T47D (cell line): ENCODE measurements around the gene PPM1H.
A peak's percentile ranks its signal among the peaks of the same experiment; 100 is the strongest.
"Not testable (repeated sequence)": the region's sequence is repeated elsewhere in the genome, so short reads cannot be mapped to it uniquely, and the experiment has no call there.

ENCODE experiments used
- DNase-seq, 2 experiments: peaks; one replicate each; pipeline versions ENCODE4 v3.0.0 to v3.0.0-alpha.2; 2011 to 2012; ENCODE audit warnings: low read depth in 1 of 2, low spot score in 1 of 2
- JUND ChIP-seq: IDR thresholded peaks from 2 replicates; pipeline ENCODE4 v1.6.1; 2012; ENCODE audit warnings: low read depth
- in situ Hi-C: cut with HindIII; loops from 2 replicates; pipeline ENCODE4 v1.10.0; 2016; ENCODE audit warnings: low sequenced_read_pairs, low pct_unique_long_range_greater_than_20kb

Gene PPM1H, protein sequence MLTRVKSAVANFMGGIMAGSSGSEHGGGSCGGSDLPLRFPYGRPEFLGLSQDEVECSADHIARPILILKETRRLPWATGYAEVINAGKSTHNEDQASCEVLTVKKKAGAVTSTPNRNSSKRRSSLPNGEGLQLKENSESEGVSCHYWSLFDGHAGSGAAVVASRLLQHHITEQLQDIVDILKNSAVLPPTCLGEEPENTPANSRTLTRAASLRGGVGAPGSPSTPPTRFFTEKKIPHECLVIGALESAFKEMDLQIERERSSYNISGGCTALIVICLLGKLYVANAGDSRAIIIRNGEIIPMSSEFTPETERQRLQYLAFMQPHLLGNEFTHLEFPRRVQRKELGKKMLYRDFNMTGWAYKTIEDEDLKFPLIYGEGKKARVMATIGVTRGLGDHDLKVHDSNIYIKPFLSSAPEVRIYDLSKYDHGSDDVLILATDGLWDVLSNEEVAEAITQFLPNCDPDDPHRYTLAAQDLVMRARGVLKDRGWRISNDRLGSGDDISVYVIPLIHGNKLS

DNA sequence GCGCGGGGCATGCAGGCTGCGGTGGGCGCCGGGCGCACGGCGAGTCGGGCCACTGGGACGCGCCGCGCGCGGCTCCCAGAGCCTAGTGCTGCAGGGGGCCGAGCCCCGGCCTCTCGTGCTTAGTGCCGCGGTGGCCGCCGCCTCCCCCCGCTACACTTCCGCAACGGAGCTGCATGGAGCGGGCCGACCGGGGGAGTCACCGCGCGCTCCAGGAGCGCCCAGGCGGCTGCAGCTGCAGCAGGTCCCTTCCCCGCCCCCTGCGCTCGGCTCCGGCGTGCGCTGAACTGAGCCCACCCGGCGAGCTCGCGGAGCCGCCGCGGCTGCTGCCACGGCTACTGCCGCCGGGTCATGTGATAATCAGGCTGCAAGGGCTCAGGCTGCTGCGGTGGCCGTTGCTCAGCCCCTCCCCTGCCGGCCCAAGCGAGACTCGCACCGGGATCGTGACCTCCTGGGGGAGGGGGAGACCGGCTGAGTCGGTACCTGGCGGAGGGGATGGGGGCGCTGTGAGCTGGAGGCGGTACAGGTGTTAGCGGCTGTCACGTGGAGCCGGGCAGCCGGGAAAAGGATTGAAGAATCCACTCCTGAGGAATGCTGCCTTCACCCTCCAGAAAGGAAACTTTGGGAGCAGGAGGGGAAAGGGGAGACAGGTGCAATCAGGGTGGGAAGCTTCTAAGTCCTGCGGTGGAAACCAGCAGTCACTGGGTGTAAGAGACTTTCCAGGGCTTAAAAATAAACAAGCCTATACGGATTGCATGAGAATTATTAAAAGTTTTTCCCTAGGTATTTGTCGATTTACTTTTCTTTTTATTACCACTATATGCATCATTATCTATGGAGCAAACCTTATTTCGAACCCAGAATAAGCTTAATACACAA is at the start of gene PPM1H:
TSS of gene PPM1H (minus strand) at position 352 of the 876 bp plus-strand sequence. CDS start 414 bp downstream, outside the sequence.
- TF ChIP-seq JUND, result 0 out of 2 replicates have a peak, but pooled peaks have one; percentile 12
- in situ Hi-C loops, result no loop called here
- peak; percentile 90 to 96 for DNase-seq

- in situ Hi-C loops, result no loop called here
- no peak for TF ChIP-seq JUND
- DNase-seq, result peak in 1 of 2 experiments; percentile 48
These were observed 48.6 kb upstream of the PPM1H start for GRCh38 chr12:62983594-62983993.

DNA sequence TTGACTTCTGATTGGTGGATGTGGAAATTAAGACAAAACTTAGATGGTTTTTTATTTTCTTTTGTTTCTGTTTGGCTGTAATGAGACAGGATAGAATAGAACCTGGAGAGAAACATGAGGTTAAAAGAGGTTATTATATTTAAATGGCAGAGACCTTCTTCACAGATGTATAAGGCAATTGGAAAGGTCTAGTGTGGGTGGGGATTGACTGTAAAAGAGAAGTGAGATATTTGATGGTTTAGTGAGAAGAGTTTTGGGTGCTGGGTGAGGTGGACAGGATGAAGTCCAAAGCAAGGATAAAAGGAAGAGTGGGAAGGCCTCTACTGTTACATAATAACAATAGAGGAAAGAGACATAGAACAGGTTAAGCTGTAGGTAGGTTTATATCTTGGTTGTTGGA is 43.8 kb upstream of the PPM1H start:
- TF ChIP-seq JUND, result no peak
- in situ Hi-C loops, result no loop called here
- no peak for DNase-seq

DNA sequence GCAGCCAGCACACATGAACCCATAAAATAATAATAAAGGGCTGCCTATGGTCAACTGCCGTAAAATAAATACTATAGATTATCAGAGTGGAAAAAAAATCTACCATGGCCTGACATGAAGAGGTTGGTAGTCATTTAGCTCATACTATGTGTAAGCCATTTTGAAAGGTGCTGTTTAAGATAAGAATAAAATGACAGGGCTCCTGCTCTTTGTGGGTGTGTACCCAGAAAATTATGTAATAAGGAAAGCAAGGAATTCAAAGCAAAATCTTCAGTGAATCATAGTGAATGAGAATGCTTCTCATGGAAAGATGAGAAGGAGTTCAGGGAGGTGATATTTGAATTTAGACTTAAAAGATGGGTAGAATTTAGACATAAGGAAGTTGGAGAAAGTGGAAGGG is 42.9 kb upstream of the PPM1H start:
- in situ Hi-C loops, result no loop called here
- no peak for TF ChIP-seq JUND
- DNase-seq, result no peak

GRCh38 chr12:62977418-62977817 is 42.5 kb upstream of the PPM1H start:
- in situ Hi-C loops, result no loop called here
- no peak for DNase-seq
- TF ChIP-seq JUND, result no peak

GRCh38 chr12:62976110-62976662 is 41.2 kb upstream of the PPM1H start:
- in situ Hi-C loops, result no loop called here
- TF ChIP-seq JUND, result no peak
- no peak for DNase-seq

DNA sequence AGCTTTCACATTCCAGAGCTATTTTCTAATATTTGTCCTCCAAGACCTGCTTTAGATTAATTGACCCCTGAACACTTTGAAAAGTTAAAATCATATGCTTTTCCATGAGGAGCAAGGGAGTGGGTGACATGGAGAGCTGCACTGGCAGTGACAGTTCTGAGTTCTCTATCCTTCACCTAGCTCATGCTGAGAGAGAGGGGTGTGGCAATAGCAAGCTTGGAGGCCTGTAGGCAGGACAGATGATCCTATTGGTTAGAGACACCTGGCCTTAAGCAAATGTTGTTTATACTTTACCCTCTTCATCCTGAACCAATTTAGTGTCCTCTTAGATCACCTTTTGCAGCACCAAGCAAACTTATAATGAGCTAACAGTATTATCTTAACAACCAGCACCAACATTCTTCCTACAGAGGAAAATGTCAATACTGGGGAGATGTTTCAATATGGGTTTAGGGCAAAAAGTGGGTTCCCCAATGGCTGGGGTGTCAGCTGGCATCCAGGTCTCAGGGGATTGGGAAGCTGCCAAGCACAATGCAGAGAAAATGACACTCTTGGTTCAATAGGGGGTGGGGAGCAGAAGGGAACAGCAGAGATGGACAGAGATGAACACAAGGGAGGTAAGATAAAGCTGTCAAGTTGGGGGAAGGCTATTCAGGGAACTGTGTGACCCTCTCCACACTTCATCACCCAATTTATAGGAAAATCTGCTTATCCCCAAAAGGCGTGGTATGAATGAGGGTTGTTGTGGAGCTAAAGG is 37.0 kb upstream of the PPM1H start:
- TF ChIP-seq JUND, result no peak
- in situ Hi-C loops, result no loop called here
- peak; percentile 18 to 40 for DNase-seq

GRCh38 chr12:62969695-62970094 is 34.7 kb upstream of the PPM1H start:
- in situ Hi-C loops, result no loop called here
- DNase-seq, result no peak
- TF ChIP-seq JUND, result no peak

GRCh38 chr12:62967701-62968100 is 32.8 kb upstream of the PPM1H start:
- TF ChIP-seq JUND, result no peak
- DNase-seq, result peak in 1 of 2 experiments; percentile 16
- in situ Hi-C loops, result no loop called here

GRCh38 chr12:62966990-62967506 is 32.1 kb upstream of the PPM1H start:
- no peak for TF ChIP-seq JUND
- DNase-seq, result no peak
- in situ Hi-C loops, result no loop called here

- DNase-seq, in situ Hi-C loops: not testable (repeated sequence)
These were observed 31.6 kb upstream of the PPM1H start for GRCh38 chr12:62966446-62966989.

DNA sequence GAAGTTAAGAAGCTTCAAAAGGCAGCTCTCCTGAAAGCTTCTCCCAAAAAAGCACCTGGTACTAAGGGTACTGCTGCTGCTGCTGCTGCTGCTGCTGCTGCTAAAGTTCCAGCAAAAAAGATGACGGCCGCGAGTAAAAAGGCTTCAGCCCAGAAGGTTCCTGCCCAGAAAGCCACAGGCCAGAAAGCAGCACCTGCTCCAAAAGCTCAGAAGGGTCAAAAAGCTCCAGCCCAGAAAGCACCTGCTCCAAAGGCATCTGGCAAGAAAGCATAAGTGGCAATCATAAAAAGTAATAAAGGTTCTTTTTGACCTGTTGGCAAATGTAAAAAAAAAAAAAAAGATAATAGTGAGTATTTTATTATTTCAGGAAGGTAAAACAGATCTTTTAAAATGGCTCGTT is 30.8 kb upstream of the PPM1H start:
- DNase-seq, in situ Hi-C loops: not testable (repeated sequence)

DNA sequence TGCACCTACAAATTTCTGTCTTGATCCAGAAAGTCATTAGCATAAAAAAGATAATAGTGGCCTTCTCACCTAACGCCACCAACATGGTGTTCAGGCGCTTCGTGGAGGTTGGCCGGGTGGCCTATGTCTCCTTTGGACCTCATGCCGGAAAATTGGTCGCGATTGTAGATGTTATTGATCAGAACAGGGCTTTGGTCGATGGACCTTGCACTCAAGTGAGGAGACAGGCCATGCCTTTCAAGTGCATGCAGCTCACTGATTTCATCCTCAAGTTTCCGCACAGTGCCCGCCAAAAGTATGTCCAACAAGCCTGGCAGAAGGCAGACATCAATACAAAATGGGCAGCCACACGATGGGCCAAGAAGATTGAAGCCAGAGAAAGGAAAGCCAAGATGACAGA is 30.3 kb upstream of the PPM1H start:
- DNase-seq, result not testable (repeated sequence)

More for the DNA sequence above, 30.3 kb upstream of the PPM1H start:
- in situ Hi-C loops, result not testable (repeated sequence)
